NCI-H2196 (cell line): ENCODE data around the gene RBM10.

Experiments used
- DNase-seq: peaks from one replicate; lab custom pipeline; 2025; ENCODE audit not compliant: unreplicated experiment; lab: John Stamatoyannopoulos, UW

RBM10 gene

GRCh38 chrX:47148946-47149345 is 3.9 kb downstream of the RBM10 start:
- no peak for DNase-seq

DNA sequence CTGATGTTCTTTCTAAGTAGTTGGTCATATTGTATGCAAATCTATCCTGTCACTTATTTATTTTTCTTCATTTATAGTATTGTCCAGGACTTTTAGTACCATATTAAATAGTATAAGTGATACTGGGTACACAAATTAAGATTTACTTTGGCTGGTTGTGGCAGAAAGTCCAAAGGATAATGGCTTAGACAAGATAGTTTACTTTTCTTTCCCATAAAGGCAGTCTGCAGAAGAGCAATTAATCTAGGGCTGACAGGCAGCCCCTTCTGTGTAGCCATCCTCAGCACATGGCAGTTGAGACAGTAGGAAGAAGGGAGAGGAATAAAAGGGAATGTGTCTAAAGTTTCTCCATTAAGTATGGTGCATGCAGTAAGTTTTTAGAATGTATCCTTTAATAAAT is 6.4 kb downstream of the RBM10 start:
- no peak for DNase-seq

- no peak for DNase-seq
Observed at GRCh38 chrX:47156611-47157520, 11.8 kb downstream of the RBM10 start.

DNA sequence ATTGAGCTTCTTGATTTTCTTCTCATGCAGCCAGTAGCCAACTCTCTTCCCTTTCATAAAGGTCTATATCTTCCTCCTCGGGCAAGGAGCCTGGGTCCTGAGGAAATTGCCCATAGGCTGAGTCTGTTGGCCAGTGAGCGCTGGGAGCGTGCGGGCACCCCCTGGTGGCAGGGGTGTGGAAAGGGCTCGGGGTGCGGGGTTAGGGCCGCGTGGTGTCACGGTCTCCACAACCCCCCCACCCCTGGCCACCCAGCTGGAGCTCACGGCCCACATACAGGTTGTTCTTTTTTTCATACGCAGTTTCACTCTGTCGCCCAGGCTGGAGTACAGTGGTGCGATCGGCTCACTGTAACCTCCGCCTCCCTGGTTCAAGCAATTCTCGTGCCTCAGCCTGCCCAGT is 13.1 kb downstream of the RBM10 start:
- no peak for DNase-seq

DNA sequence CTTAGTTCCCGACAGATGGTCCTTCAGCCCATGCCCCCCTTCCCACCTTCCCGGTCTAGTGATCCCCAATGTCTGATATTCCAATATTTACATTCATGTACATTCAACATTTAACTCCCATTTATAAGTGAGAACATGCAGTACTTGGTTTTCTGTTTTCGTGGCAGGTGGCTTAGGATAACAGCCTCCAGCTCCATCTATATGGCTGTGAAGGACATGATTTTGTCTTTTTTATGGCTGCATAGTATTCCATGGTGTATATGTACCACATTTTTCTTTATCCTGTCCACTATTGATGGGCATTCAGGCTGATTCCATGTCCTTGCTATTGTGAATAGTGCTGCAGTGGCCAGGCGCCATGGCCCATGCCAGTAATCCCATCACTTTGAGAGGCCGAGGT is 13.8 kb downstream of the RBM10 start:
- no peak for DNase-seq

DNA sequence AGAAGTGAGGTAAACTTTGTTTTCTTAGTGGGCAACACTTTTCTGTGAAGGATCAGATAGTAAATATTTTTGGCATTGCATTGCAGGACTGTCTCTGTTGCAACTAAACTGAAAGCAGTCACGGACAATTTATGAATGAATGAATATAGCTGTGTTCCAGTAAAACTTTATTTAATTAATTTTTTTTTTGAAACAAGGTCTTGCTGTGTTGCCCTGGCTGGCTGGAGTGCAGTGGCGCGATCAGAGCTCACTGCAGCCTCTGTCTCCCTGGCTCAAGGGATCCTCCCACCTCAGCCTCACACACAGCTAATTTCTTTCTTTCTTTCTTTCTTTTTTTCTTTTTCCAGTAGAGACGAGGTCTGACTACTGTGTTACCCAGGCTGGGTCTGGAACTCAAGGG is 15.8 kb downstream of the RBM10 start:
- no peak for DNase-seq

DNA sequence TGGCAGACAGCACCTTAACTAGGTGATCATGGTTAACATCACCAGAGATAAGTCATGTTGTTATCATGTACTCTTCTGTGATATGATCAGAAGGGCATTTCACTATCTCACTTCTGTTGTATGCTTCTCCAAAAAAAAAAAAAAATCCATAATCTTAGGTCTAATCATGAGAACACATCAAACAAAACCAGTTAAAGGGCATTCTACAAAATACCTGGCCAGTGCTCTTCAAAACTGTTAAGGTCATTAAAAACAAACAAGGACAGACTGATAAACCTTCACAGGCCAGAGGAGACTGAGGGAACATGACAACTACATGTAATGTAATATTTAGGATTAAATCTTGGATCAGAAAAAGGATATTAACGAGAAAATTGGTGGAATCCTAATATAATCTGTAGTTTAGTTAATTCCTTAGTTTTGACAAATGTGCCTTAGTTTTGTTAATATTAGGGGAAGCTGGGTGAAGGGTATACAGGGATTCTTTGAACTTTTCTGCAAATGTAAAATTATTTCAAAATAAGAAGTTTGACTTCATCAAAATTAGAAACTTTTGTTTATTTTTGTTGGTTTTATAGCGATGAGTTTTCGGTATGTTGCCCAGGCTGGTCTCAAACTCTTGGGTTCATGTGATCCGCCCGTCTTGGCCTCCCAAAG is 18.0 kb downstream of the RBM10 start:
- no peak for DNase-seq

- no peak for DNase-seq
Observed at GRCh38 chrX:47164420-47164819, 19.4 kb downstream of the RBM10 start.

DNA sequence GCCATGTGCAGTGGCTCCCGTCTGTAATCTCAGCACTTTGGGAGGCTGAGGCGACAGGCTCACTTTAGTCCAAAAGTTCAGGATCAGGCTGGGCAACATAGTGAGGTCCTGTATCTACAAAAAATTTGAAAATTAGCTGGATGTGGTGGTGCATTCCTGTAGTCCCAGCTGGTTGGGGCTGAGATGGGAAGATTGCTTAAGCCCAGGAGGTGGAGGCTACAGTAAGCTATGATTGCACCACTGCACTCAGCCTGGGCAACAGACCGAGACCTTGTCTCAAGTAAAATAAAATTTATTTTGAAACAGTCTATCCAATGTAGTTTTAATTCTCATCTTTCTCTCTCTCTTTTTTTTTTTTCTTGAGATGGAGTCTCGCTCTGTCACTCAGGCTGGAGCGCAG is 21.1 kb downstream of the RBM10 start:
- no peak for DNase-seq

- no peak for DNase-seq
Observed at GRCh38 chrX:47168495-47169073, 23.6 kb downstream of the RBM10 start.

GRCh38 chrX:47169273-47169672 is 24.3 kb downstream of the RBM10 start:
- no peak for DNase-seq

DNA sequence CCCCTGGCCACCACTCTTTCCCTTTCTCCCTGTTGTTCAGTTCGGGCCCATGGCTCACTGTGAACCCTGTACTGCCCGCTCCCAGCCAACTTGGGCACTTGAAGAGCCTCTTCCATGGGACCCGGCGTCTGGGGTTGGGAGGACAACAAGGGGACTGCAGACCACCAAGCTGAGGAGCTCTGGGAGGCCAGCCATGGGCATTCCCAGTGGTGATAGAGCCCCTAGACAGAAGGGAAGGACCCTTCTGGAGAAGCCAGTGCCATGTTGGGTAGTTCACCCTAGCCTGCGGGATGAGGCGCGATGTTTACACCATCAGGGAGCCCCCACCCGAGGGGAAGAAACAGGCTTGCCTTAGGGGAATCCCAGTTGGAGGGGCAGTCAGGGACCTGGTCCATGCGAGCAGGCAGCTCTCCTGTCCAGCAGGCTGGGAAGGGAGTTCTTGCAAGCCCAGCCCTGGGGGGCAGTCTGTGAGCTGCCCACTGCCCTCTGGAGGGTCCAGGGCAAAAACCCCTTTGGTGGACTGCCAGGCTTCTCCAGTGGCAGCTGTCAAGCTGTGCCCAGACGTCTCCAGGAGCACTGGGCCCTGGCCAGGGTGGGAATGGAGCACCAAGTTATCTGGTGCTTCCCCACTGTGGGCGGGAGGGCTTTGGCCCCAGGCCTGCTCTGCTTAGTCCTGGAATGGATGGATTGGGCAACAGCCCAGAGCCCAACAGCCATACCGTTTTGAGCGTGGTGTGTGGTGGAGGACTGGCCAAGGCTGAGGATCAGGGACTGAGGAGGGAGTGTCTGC is 24.9 kb downstream of the RBM10 start:
- DNase-seq = no peak

GRCh38 chrX:47170861-47171692 is 26.1 kb downstream of the RBM10 start:
- no peak for DNase-seq

GRCh38 chrX:47171996-47172395 is 27.0 kb downstream of the RBM10 start:
- no peak for DNase-seq

- no peak for DNase-seq
Observed at GRCh38 chrX:47172549-47172948, 27.5 kb downstream of the RBM10 start.

- no peak for DNase-seq
Observed at GRCh38 chrX:47172971-47173792, 28.2 kb downstream of the RBM10 start.

- no peak for DNase-seq
Observed at GRCh38 chrX:47174376-47174775, 29.4 kb downstream of the RBM10 start.

GRCh38 chrX:47174846-47175587 is 30.0 kb downstream of the RBM10 start:
- no peak for DNase-seq

GRCh38 chrX:47175588-47175980 is 30.6 kb downstream of the RBM10 start:
- DNase-seq = no peak
